A549 (cell line): ENCODE measurements around the gene PRKCE.

Source experiments
- CBX2 ChIP-seq: fragments of 200-600 bp; sonication (generic); IDR thresholded peaks from 2 replicates; pipeline ENCODE4 v1.6.1; 2016; ENCODE audit warnings: low read depth, mild to moderate bottlenecking, borderline replicate concordance
- CBX8 ChIP-seq: fragments of 200-600 bp; sonication (generic); IDR thresholded peaks from 2 replicates; pipeline ENCODE4 v1.6.1; 2016
- CTCF ChIP-seq: fragments of >200 bp; sonication (Bioruptor Twin); formaldehyde crosslinking; IDR thresholded peaks from 3 replicates; pipeline ENCODE4 v1.5.1; 2016
- EP300 ChIP-seq, 2 experiments: fragments of >200 bp; sonication (Bioruptor Twin); formaldehyde crosslinking; IDR thresholded peaks; 2 replicates in 1 of 2; 3 replicates in 1 of 2; pipeline ENCODE4 v1.6.1; 2016 to 2017
- JUN ChIP-seq, 2 experiments: fragments of >200 bp; sonication (Bioruptor Twin); formaldehyde crosslinking; IDR thresholded peaks; 2 replicates in 1 of 2; 3 replicates in 1 of 2; pipeline ENCODE4 v1.6.1; 2016 to 2017
- NPAS2 ChIP-seq: fragments of 250-450 bp; sonication (Bioruptor Pico); IDR thresholded peaks from 2 replicates; pipeline ENCODE4 v1.8.0; 2022; ENCODE audit warnings: mild to moderate bottlenecking, moderate library complexity, borderline replicate concordance
- POLR2A ChIP-seq: IDR thresholded peaks from 2 replicates; pipeline ENCODE4 v1.6.1; 2012; ENCODE audit warnings: mild to moderate bottlenecking, low read length
- REST ChIP-seq: fragments of 200-600 bp; sonication (generic); IDR thresholded peaks from 2 replicates; pipeline ENCODE4 v1.6.1; 2016; ENCODE audit warnings: antibody characterized with exemption, mild to moderate bottlenecking, moderate library complexity
- SMC3 ChIP-seq: fragments of >200 bp; sonication (Bioruptor Twin); formaldehyde crosslinking; IDR thresholded peaks from 3 replicates; pipeline ENCODE4 v1.6.1; 2018; ENCODE audit warnings: inconsistent platforms
- USF2 ChIP-seq: fragments of 450-650 bp; IDR thresholded peaks from 2 replicates; pipeline ENCODE4 v1.6.1; 2014; ENCODE audit warnings: antibody characterized with exemption
- ZNF302 ChIP-seq: fragments of 250-450 bp; sonication (Bioruptor Pico); IDR thresholded peaks from 2 replicates; pipeline ENCODE4 v1.9.0; 2021; ENCODE audit warnings: inconsistent platforms, mild to moderate bottlenecking, moderate library complexity

GRCh38 chr2:46051085-46051484 lies 399.6 kb downstream of the PRKCE start:
- TF ChIP-seq EP300 (IDR thresholded peaks at IDR 0.05) (no peak), NPAS2 (CRISPR knock-in tag) (no peak), CTCF (no peak), POLR2A (no peak), SMC3 (no peak), JUN (IDR thresholded peaks at IDR 0.05) (no peak), ZNF302 (CRISPR knock-in tag) (no peak), REST (no peak), USF2 (no peak), CBX2 (no peak), CBX8 (no peak)
